Smooth muscle cell (in vitro differentiated cells): Measurements from ENCODE around the gene SLC2A10. TPM values are rescaled to one million over a fixed set of nuclear protein-coding genes. Genes with fewer than 3 reads are reported as not detected.
A peak's percentile ranks its signal among the peaks of the same experiment; 100 is the strongest.

Experiments
- DNase-seq: peaks from one replicate; lab custom pipeline; 2025; ENCODE audit not compliant: unreplicated experiment; lab: John Stamatoyannopoulos, UW
- H2AFZ ChIP-seq: fragments of 200-600 bp; sonication (generic); 2 replicates; pipeline ENCODE4 v1.6.0; 2016; ENCODE audit warnings: antibody characterized with exemption, low read depth, mild to moderate bottlenecking
- H3F3A ChIP-seq: fragments of 200-600 bp; sonication (generic); 2 replicates; pipeline ENCODE4 v1.6.0; 2017; ENCODE audit warnings: antibody characterized with exemption, low read depth
- H3K27ac ChIP-seq: fragments of 200-600 bp; sonication (generic); 2 replicates; pipeline ENCODE4 v1.5.1; 2016; ENCODE audit warnings: low read depth, mild to moderate bottlenecking
- H3K27me3 ChIP-seq: fragments of 200-600 bp; sonication (generic); 2 replicates; pipeline ENCODE4 v1.6.1; 2016; ENCODE audit warnings: low read depth, mild to moderate bottlenecking
- H3K36me3 ChIP-seq: fragments of 200-600 bp; sonication (generic); 2 replicates; pipeline ENCODE4 v1.5.1; 2016; ENCODE audit warnings: low read depth
- H3K4me1 ChIP-seq: fragments of 200-600 bp; sonication (generic); 2 replicates; pipeline ENCODE4 v1.5.1; 2016; ENCODE audit warnings: low read depth
- H3K4me2 ChIP-seq: fragments of 200-600 bp; sonication (generic); 2 replicates; pipeline ENCODE4 v1.6.0; 2016; ENCODE audit warnings: mild to moderate bottlenecking
- H3K4me3 ChIP-seq: fragments of 200-600 bp; sonication (generic); 2 replicates; pipeline ENCODE4 v1.5.1; 2016; ENCODE audit warnings: mild to moderate bottlenecking
- H3K79me2 ChIP-seq: fragments of 200-600 bp; sonication (generic); 2 replicates; pipeline ENCODE4 v1.6.0; 2016; ENCODE audit warnings: low read depth, mild to moderate bottlenecking
- H3K9ac ChIP-seq: fragments of 200-600 bp; sonication (generic); 2 replicates; pipeline ENCODE4 v1.6.0; 2016; ENCODE audit warnings: low read depth
- H3K9me3 ChIP-seq: fragments of 200-600 bp; sonication (generic); replicated peaks from 2 replicates; pipeline ENCODE4 v1.5.1; 2016; ENCODE audit warnings: low read depth
- H4K20me1 ChIP-seq: fragments of 200-600 bp; sonication (generic); 2 replicates; pipeline ENCODE4 v1.6.0; 2016; ENCODE audit warnings: low read depth
- CTCF ChIP-seq: fragments of 200-600 bp; sonication (generic); IDR thresholded peaks from 2 replicates; pipeline ENCODE4 v1.5.1; 2017; ENCODE audit warnings: borderline replicate concordance, mild to moderate bottlenecking, antibody characterized with exemption; ENCODE audit not compliant: insufficient read depth, poor library complexity, severe bottlenecking
- WGBS: methylation state at CpG from one replicate; pipeline ENCODE4 v1.1.7; 2016; ENCODE audit warnings: low lambda C conversion rate; 5-methylcytosine and 5-hydroxymethylcytosine counted together
- polyA plus RNA-seq: library from polyadenylated mRNA; unstranded; fragments of >200 nt; fragmentation: Nextera tagmentation; extraction: Ambion mirVana; gene quantifications from 2 replicates; pipeline ENCODE4 v1.2.1, GENCODE V29; 2016
- total RNA-seq: library from RNA; depleted of rRNA; stranded (reverse); fragments of >200 nt; gene quantifications from 2 replicates; pipeline ENCODE4 v1.2.3, GENCODE V29; 2014

Gene SLC2A10
- total and polyA plus RNA-seq, 2 experiments from 2014 or later = 40.5 to 43.7 TPM

GRCh38 chr20:46784436-46785127, 75.1 kb downstream of the SLC2A10 start:
- no peaks in the 10 kb centered on the region for H3K36me3 ChIP-seq
- TF ChIP-seq CTCF = no peak
- no peaks in the 10 kb centered on the region for H3K9me3 ChIP-seq
- H3K27me3 ChIP-seq = no peaks in the 10 kb centered on the region
- H4K20me1 ChIP-seq = no peaks in the 10 kb centered on the region
- H3K79me2 ChIP-seq = no peaks in the 10 kb centered on the region
- 73% methylated on average over 15 of the region's 15 CpGs for WGBS
- H3K27ac ChIP-seq = no peak overlapping the region
- DNase-seq = no peak
- no peak overlapping the region for H3K9ac ChIP-seq
- no peaks in the 10 kb centered on the region for H3F3A ChIP-seq
- peak overlapping the region; percentile 21 for H2AFZ ChIP-seq
- H3K4me3 ChIP-seq = no peak overlapping the region
- H3K4me2 ChIP-seq = no peak overlapping the region
- no peaks in the 10 kb centered on the region for H3K4me1 ChIP-seq

Other genes starting within 250 kb of the SLC2A10 start
- gene ZNF334, start 196.1 kb upstream of the SLC2A10 start, total RNA-seq = 8.4 and 10.3 TPM in 2 replicates
- gene ZNF334, start 196.1 kb upstream of the SLC2A10 start, polyA plus RNA-seq = 3.7 and 7.4 TPM in 2 replicates
- gene OCSTAMP, start 159.0 kb upstream of the SLC2A10 start, total RNA-seq = not detected in 2 replicates
- 0.11 TPM in 1 of 2 replicates, not detected in the other for gene OCSTAMP, start 159.0 kb upstream of the SLC2A10 start, polyA plus RNA-seq
- 6.4 and 8.6 TPM in 2 replicates for gene SLC13A3, start 58.2 kb upstream of the SLC2A10 start, total RNA-seq
- gene SLC13A3, start 58.2 kb upstream of the SLC2A10 start, polyA plus RNA-seq = 6.2 and 7.7 TPM in 2 replicates
- 26.5 and 30.9 TPM in 2 replicates for gene TP53RK, start 20.2 kb upstream of the SLC2A10 start, total RNA-seq
- 28.2 and 30.9 TPM in 2 replicates for gene TP53RK, start 20.2 kb upstream of the SLC2A10 start, polyA plus RNA-seq
- gene EYA2, start 185.2 kb downstream of the SLC2A10 start, total RNA-seq = 1.3 and 3.4 TPM in 2 replicates
- 0.98 and 2.9 TPM in 2 replicates for gene EYA2, start 185.2 kb downstream of the SLC2A10 start, polyA plus RNA-seq